Measurements from ENCODE around the gene CNOT6L.

The CNOT6L gene

GRCh38 chr4:77721073-77721472 is 98.1 kb downstream of the CNOT6L start:
- TF ChIP-seq CREB1 (IDR thresholded peaks at IDR 0.05; ENCODE audit: low read depth) (no peak), RAD21 (IDR thresholded peaks at IDR 0.05; ENCODE audit: low read depth) (no peak), ZBTB7A (IDR thresholded peaks at IDR 0.05; ENCODE audit: low read depth) (no peak), CEBPB (IDR thresholded peaks at IDR 0.05) (no peak), EGR1 (IDR thresholded peaks at IDR 0.05) (no peak), FOXM1 (IDR thresholded peaks at IDR 0.05; ENCODE audit: borderline replicate concordance, low read depth) (no peak), EP300 (IDR thresholded peaks at IDR 0.05; ENCODE audit: borderline replicate concordance) (no peak), YY1 (IDR thresholded peaks at IDR 0.05; ENCODE audit: low read depth) (no peak), NFIC (IDR thresholded peaks at IDR 0.05) (no peak), REST (IDR thresholded peaks at IDR 0.05; ENCODE audit: low read depth) (no peak), TAF1 (IDR thresholded peaks at IDR 0.05; ENCODE audit: low read depth) (no peak), TEAD4 (IDR thresholded peaks at IDR 0.05) (no peak), TCF12 (IDR thresholded peaks at IDR 0.05; ENCODE audit: low read depth) (no peak)
- TF ChIP-seq, protein P1, sequence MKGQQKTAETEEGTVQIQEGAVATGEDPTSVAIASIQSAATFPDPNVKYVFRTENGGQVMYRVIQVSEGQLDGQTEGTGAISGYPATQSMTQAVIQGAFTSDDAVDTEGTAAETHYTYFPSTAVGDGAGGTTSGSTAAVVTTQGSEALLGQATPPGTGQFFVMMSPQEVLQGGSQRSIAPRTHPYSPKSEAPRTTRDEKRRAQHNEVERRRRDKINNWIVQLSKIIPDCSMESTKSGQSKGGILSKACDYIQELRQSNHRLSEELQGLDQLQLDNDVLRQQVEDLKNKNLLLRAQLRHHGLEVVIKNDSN (IDR thresholded peaks at IDR 0.05): no peak
- TF ChIP-seq, protein P2, sequence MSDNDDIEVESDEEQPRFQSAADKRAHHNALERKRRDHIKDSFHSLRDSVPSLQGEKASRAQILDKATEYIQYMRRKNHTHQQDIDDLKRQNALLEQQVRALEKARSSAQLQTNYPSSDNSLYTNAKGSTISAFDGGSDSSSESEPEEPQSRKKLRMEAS (IDR thresholded peaks at IDR 0.05): no peak

- TF ChIP-seq TCF12 (IDR thresholded peaks at IDR 0.05; ENCODE audit: low read depth) (no peak), TEAD4 (IDR thresholded peaks at IDR 0.05) (no peak), CEBPB (IDR thresholded peaks at IDR 0.05) (no peak), EP300 (IDR thresholded peaks at IDR 0.05; ENCODE audit: borderline replicate concordance) (no peak), CREB1 (IDR thresholded peaks at IDR 0.05; ENCODE audit: low read depth) (no peak), TAF1 (IDR thresholded peaks at IDR 0.05; ENCODE audit: low read depth) (no peak), REST (IDR thresholded peaks at IDR 0.05; ENCODE audit: low read depth) (no peak), EGR1 (IDR thresholded peaks at IDR 0.05) (no peak), NFIC (IDR thresholded peaks at IDR 0.05) (no peak), RAD21 (IDR thresholded peaks at IDR 0.05; ENCODE audit: low read depth) (no peak)
Observed at GRCh38 chr4:77715414-77716290, 103.5 kb downstream of the CNOT6L start.

GRCh38 chr4:77714514-77714913 is 104.7 kb downstream of the CNOT6L start:
- TF ChIP-seq, protein P2 (IDR thresholded peaks at IDR 0.05): no peak
- TF ChIP-seq CEBPB (IDR thresholded peaks at IDR 0.05) (no peak), CREB1 (IDR thresholded peaks at IDR 0.05; ENCODE audit: low read depth) (no peak), EP300 (IDR thresholded peaks at IDR 0.05; ENCODE audit: borderline replicate concordance) (no peak), TAF1 (IDR thresholded peaks at IDR 0.05; ENCODE audit: low read depth) (no peak)

DNA sequence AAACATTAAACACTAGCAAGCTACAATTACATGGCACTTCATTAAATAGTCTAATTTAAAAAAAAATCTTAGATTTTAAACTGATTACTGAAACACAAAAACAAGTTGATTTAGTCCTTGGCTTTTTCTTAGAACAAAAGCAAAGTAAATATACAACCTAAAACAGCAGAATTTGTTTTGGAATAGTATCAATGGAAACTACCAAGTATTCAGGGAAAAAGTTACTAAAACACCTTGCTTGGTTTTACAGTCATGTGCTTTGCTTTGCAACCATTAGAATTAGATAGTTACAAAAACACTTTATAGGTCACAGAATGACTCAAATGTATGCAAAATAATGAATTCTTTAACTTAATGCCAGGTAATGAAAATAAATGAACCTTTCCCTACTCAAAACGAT is 105.3 kb downstream of the CNOT6L start:
- TF ChIP-seq YY1 (IDR thresholded peaks at IDR 0.05; ENCODE audit: low read depth) (no peak), TCF12 (IDR thresholded peaks at IDR 0.05; ENCODE audit: low read depth) (no peak), RAD21 (IDR thresholded peaks at IDR 0.05; ENCODE audit: low read depth) (no peak), CREB1 (IDR thresholded peaks at IDR 0.05; ENCODE audit: low read depth) (no peak), CEBPB (IDR thresholded peaks at IDR 0.05) (no peak), EP300 (IDR thresholded peaks at IDR 0.05; ENCODE audit: borderline replicate concordance) (no peak), TEAD4 (IDR thresholded peaks at IDR 0.05) (no peak), EGR1 (IDR thresholded peaks at IDR 0.05) (no peak), TAF1 (IDR thresholded peaks at IDR 0.05; ENCODE audit: low read depth) (no peak), ZBTB7A (IDR thresholded peaks at IDR 0.05; ENCODE audit: low read depth) (no peak), REST (IDR thresholded peaks at IDR 0.05; ENCODE audit: low read depth) (no peak), NFIC (IDR thresholded peaks at IDR 0.05) (no peak), FOXM1 (IDR thresholded peaks at IDR 0.05; ENCODE audit: borderline replicate concordance, low read depth) (no peak)
- TF ChIP-seq, protein P1 (IDR thresholded peaks at IDR 0.05): no peak
- TF ChIP-seq, protein P2 (IDR thresholded peaks at IDR 0.05): no peak
